IMR-90 (cell line): ENCODE results near the gene KIAA1143. TPM values are rescaled to one million over a fixed set of nuclear protein-coding genes. Genes with fewer than 3 reads are reported as not detected.

Source experiments
- ATAC-seq: fragments of 200-7000 bp; cut with Tn5 transposase; 2 replicates; pipeline ENCODE4 v1.9.1; 2020; ENCODE audit warnings: low read depth, mild to moderate bottlenecking, moderate library complexity
- BruUV-seq: library from RNA; stranded (reverse); fragments of 400-500 nt; replicated peaks from 2 replicates; lab custom pipeline; 2021; lab: Mats Ljungman, UMichigan
- CTCF ChIA-PET: fragments of 300-600 bp; formaldehyde crosslinking; extraction: SDS; loops from one replicate; lab custom pipeline; 2021; ENCODE audit warnings: antibody characterized with exemption; lab: Yijun Ruan, JAX
- POLR2A ChIA-PET: fragments of 300-600 bp; sonication (Branson Sonifier 250); formaldehyde crosslinking; loops from one replicate; lab custom pipeline; 2022; ENCODE audit warnings: antibody characterized with exemption; ENCODE audit not compliant: unreplicated experiment; lab: Charles Lee
- DNase-seq: peaks from one replicate; pipeline ENCODE4 v3.0.0; 2013
- H2AFZ ChIP-seq: replicated peaks from 2 replicates; pipeline ENCODE3; 2013; ENCODE audit warnings: low read length, mild to moderate bottlenecking; ENCODE audit not compliant: poor library complexity
- H2AK5ac ChIP-seq: 2 replicates; pipeline ENCODE4 v1.6.1; 2013; ENCODE audit warnings: low read depth, low read length, inconsistent platforms
- H2AK9ac ChIP-seq: replicated peaks from 2 replicates; pipeline ENCODE3; 2013; ENCODE audit warnings: mild to moderate bottlenecking, low read depth, low read length, moderate library complexity; ENCODE audit not compliant: poor library complexity
- H2BK120ac ChIP-seq: 2 replicates; pipeline ENCODE4 v1.6.1; 2013; ENCODE audit warnings: low read depth, low read length, inconsistent platforms
- H2BK15ac ChIP-seq: 3 replicates; pipeline ENCODE4 v1.6.1; 2013; ENCODE audit warnings: low read depth, low read length, inconsistent platforms
- H2BK20ac ChIP-seq: 2 replicates; pipeline ENCODE4 v1.6.1; 2013; ENCODE audit warnings: low read depth, mild to moderate bottlenecking, inconsistent platforms, low read length, moderate library complexity
- H2BK5ac ChIP-seq: 2 replicates; pipeline ENCODE4 v1.6.1; 2013; ENCODE audit warnings: mild to moderate bottlenecking, low read depth, low read length, inconsistent platforms; ENCODE audit not compliant: poor library complexity, severe bottlenecking
- H3K14ac ChIP-seq: replicated peaks from 2 replicates; pipeline ENCODE4 v1.6.1; 2013; ENCODE audit warnings: low read depth, low read length, inconsistent platforms
- H3K18ac ChIP-seq: 2 replicates; pipeline ENCODE4 v1.6.1; 2013; ENCODE audit warnings: low read depth, low read length, control low read depth
- H3K23ac ChIP-seq: 2 replicates; pipeline ENCODE4 v1.6.1; 2013; ENCODE audit warnings: low read depth, low read length, inconsistent platforms
- H3K27ac ChIP-seq: 2 replicates; pipeline ENCODE4 v1.5.1; 2013; ENCODE audit warnings: mild to moderate bottlenecking, control low read depth, low read length; ENCODE audit not compliant: insufficient read depth
- H3K27me3 ChIP-seq: 2 replicates; pipeline ENCODE4 v1.6.1; 2013; ENCODE audit warnings: low read length; ENCODE audit not compliant: control insufficient read depth, insufficient read depth
- H3K36me3 ChIP-seq: 2 replicates; pipeline ENCODE4 v1.6.1; 2013; ENCODE audit warnings: low read length, mixed read lengths; ENCODE audit not compliant: control insufficient read depth, insufficient read depth
- H3K4ac ChIP-seq: 2 replicates; pipeline ENCODE4 v1.6.1; 2013; ENCODE audit warnings: low read depth, low read length, inconsistent platforms
- H3K4me1 ChIP-seq: 2 replicates; pipeline ENCODE4 v1.6.1; 2013; ENCODE audit warnings: low read length, mixed read lengths; ENCODE audit not compliant: control insufficient read depth, insufficient read depth
- H3K4me2 ChIP-seq: 2 replicates; pipeline ENCODE4 v1.6.1; 2013; ENCODE audit warnings: low read depth, mild to moderate bottlenecking, control low read depth, low read length, moderate library complexity
- H3K4me3 ChIP-seq: 2 replicates; pipeline ENCODE4 v1.5.1; 2013; ENCODE audit warnings: low read depth, mild to moderate bottlenecking, control low read depth, low read length, moderate library complexity; ENCODE audit not compliant: insufficient read depth
- H3K56ac ChIP-seq: 2 replicates; pipeline ENCODE4 v1.6.1; 2013; ENCODE audit warnings: low read length, inconsistent platforms; ENCODE audit not compliant: insufficient read depth; ENCODE audit errors: extremely low read depth
- H3K79me1 ChIP-seq, 2 experiments: 2 replicates each; pipeline ENCODE4 v1.6.1; 2013; ENCODE audit warnings: low read length in 2 of 2, inconsistent platforms in 1 of 2, low read depth in 1 of 2
- H3K9ac ChIP-seq: 2 replicates; pipeline ENCODE4 v1.6.1; 2013; ENCODE audit warnings: low read depth, low read length, control low read depth
- H3K9me1 ChIP-seq: 2 replicates; pipeline ENCODE4 v1.6.1; 2013; ENCODE audit warnings: low read length, inconsistent platforms; ENCODE audit not compliant: insufficient read depth
- H3K9me3 ChIP-seq: 2 replicates; pipeline ENCODE4 v1.6.1; 2013; ENCODE audit warnings: low read length; ENCODE audit not compliant: control insufficient read depth, insufficient read depth
- H4K20me1 ChIP-seq: 2 replicates; pipeline ENCODE4 v1.6.1; 2013; ENCODE audit warnings: low read length, inconsistent platforms; ENCODE audit not compliant: insufficient read depth
- H4K5ac ChIP-seq: 2 replicates; pipeline ENCODE4 v1.6.1; 2013; ENCODE audit warnings: mild to moderate bottlenecking, low read depth, low read length, control low read depth
- H4K8ac ChIP-seq, 2 experiments: 2 replicates each; pipeline ENCODE4 v1.6.1; 2013; ENCODE audit warnings: low read depth in 2 of 2, low read length in 2 of 2, control low read depth in 1 of 2, inconsistent platforms in 1 of 2
- H4K91ac ChIP-seq: 2 replicates; pipeline ENCODE4 v1.6.1; 2013; ENCODE audit warnings: low read depth, low read length, inconsistent platforms; ENCODE audit not compliant: insufficient read depth
- CEBPB ChIP-seq: IDR thresholded peaks from 2 replicates; pipeline ENCODE4 v1.6.1; 2012; ENCODE audit warnings: low read depth, low read length, improper control_type of control experiment
- CHD1 ChIP-seq: IDR thresholded peaks from 2 replicates; pipeline ENCODE4 v1.6.1; 2012; ENCODE audit warnings: low read depth, low read length, improper control_type of control experiment
- WGBS, 2 experiments: methylation state at CpG; one replicate each; pipeline versions ENCODE4 v1.1.5 to v1.1.7; 2013; ENCODE audit warnings: missing lambda C conversion rate in 2 of 2; ENCODE audit not compliant: insufficient read length in 1 of 2; ENCODE audit errors: extremely low coverage in 2 of 2; 5-methylcytosine and 5-hydroxymethylcytosine counted together
- dilution Hi-C: fragments of 300-500 bp; cut with HindIII; formaldehyde crosslinking; loops from one replicate; pipeline ENCODE4 v1.14.3; 2018; ENCODE audit warnings: low sequenced_read_pairs; ENCODE audit not compliant: unreplicated experiment
- in situ Hi-C: fragments of 300-500 bp; cut with MboI; formaldehyde crosslinking; loops from 3 replicates; pipeline ENCODE4 v1.14.3; 2019; ENCODE audit warnings: low sequenced_read_pairs, inconsistent platforms, mixed read lengths
- intact Hi-C: fragments of 100-400 bp; cut with micrococcal nuclease; formaldehyde crosslinking; loops from 2 replicates; pipeline ENCODE4 v1.10.0; 2022
- polyA plus RNA-seq, 3 experiments: library from polyadenylated mRNA; depleted of rRNA; stranded (reverse); fragments of >200 nt; gene quantifications; 2 replicates each; pipeline ENCODE4 v1.2.3, GENCODE V29; 2012; ENCODE audit warnings: low replicate concordance in 1 of 3
- total RNA-seq: library from RNA; depleted of rRNA; stranded (reverse); fragments of >200 nt; gene quantifications from 2 replicates; pipeline ENCODE4 v1.2.3, GENCODE V29; 2012
- TF ChIP-seq, protein P1 (sequence below): conservative IDR thresholded peaks from 2 replicates; pipeline ENCODE4 v1.5.1; 2012; ENCODE audit warnings: mild to moderate bottlenecking, low read depth, low read length, improper control_type of control experiment

Gene KIAA1143
- total and polyA plus RNA-seq, 2 of the 4 experiments (the other 2 are of a cell fraction): 6.2 to 16.8 TPM

DNA sequence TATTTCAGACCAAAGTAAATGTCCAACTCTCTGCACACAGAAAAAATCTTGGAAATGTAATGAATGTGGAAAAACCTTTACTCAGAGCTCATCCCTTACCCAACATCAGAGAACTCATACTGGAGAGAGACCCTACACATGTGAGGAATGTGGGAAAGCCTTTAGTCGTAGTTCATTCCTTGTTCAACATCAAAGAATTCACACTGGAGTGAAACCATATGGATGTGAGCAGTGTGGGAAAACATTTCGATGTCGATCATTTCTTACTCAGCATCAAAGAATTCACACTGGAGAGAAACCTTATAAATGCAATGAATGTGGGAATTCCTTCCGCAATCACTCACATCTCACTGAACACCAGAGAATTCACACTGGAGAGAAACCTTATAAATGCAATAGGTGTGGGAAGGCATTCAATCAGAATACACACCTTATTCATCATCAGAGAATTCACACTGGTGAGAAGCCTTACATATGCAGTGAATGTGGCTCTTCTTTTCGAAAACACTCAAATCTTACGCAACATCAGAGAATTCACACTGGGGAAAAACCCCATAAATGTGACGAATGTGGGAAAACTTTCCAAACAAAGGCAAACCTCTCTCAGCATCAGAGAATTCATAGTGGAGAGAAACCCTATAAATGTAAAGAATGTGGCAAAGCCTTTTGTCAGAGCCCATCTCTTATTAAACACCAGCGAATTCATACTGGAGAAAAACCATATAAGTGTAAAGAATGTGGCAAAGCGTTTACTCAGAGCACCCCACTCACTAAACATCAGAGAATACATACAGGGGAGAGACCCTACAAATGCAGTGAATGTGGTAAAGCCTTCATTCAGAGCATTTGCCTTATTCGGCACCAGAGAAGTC, 40.0 kb downstream of the KIAA1143 start:
- Histone ChIP-seq H2BK5ac (no peak overlapping the region), H3K9ac (no peak overlapping the region), H3K18ac (no peak overlapping the region), H4K20me1 (no peaks in the 10 kb centered on the region), H3K23ac (no peak overlapping the region), H2BK15ac (no peak overlapping the region), H3K79me1 (no peaks in the 10 kb centered on the region; a peak in 1 of 4 replicates), H3K4me1 (no peaks in the 10 kb centered on the region), H3K56ac (no peak overlapping the region), H3K36me3 (peaks cover 15% of the 10 kb centered on the region), H2AFZ (no peak overlapping the region), H2AK9ac (no peak overlapping the region), H4K5ac (no peak overlapping the region), H2BK20ac (no peak overlapping the region), H4K91ac (no peak overlapping the region), H3K9me3 (peaks cover 79% of the 10 kb centered on the region), H3K4me2 (no peak overlapping the region), H3K4me3 (no peak overlapping the region), H2BK120ac (no peak overlapping the region), H3K27ac (no peak overlapping the region), H3K4ac (no peak overlapping the region), H3K9me1 (no peaks in the 10 kb centered on the region), H4K8ac (no peak overlapping the region), H3K14ac (no peak overlapping the region), H2AK5ac (no peak overlapping the region), H3K27me3 (no peaks in the 10 kb centered on the region)
- dilution Hi-C loops: no loop called here
- ChIA-PET CTCF (no interaction called here), POLR2A (no interaction called here)
- in situ Hi-C loops: no loop called here
- ATAC-seq: no peak
- intact Hi-C loops: no loop called here
- no TSS peak for BruUV-seq
- TF ChIP-seq, protein P1, sequence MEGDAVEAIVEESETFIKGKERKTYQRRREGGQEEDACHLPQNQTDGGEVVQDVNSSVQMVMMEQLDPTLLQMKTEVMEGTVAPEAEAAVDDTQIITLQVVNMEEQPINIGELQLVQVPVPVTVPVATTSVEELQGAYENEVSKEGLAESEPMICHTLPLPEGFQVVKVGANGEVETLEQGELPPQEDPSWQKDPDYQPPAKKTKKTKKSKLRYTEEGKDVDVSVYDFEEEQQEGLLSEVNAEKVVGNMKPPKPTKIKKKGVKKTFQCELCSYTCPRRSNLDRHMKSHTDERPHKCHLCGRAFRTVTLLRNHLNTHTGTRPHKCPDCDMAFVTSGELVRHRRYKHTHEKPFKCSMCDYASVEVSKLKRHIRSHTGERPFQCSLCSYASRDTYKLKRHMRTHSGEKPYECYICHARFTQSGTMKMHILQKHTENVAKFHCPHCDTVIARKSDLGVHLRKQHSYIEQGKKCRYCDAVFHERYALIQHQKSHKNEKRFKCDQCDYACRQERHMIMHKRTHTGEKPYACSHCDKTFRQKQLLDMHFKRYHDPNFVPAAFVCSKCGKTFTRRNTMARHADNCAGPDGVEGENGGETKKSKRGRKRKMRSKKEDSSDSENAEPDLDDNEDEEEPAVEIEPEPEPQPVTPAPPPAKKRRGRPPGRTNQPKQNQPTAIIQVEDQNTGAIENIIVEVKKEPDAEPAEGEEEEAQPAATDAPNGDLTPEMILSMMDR: no peak
- TF ChIP-seq CHD1 (no peak), CEBPB (peak; percentile 81)
- WGBS, 2 experiments: no CpG with 5 or more reads among the region's 10 CpGs
- peak; percentile 6 for DNase-seq
